Activated CD4-positive, alpha-beta memory T cell treated with anti-CD3 and anti-CD28 coated beads, Interleukin-2, amount 10 ng/mL, durations not matched to agents 7 days and 5 days (primary cell): ENCODE measurements around the gene ANKRD27. TPM values are rescaled to one million over a fixed set of nuclear protein-coding genes. Genes with fewer than 3 reads are reported as not detected.

Experiments used
- total RNA-seq, 2 experiments: library from RNA; stranded (reverse); gene quantifications; one replicate each; pipeline ENCODE4 v1.2.3, GENCODE V29; 2021

The ANKRD27 gene
- total RNA-seq, 2 experiments from 2014 or later = 40.4 to 40.6 TPM

Other genes starting within 250 kb of the ANKRD27 start
- 100 to 1,000 TPM; 121 to 129 TPM for gene PDCD5, start 94.0 kb downstream of the ANKRD27 start, total RNA-seq
- gene RGS9BP, start 668 bp upstream of the ANKRD27 start, total RNA-seq = under 1 TPM; 0.40 to 0.43 TPM
- 10 to 100 TPM; 15.0 to 15.1 TPM for gene NUDT19, start 16.6 kb upstream of the ANKRD27 start, total RNA-seq
- under 1 TPM in 1 of 2 experiments, not detected in 1; 0.45 TPM for gene TDRD12, start 44.6 kb upstream of the ANKRD27 start, total RNA-seq
- under 1 TPM; 0.20 to 0.30 TPM for gene SLC7A9, start 194.6 kb upstream of the ANKRD27 start, total RNA-seq